Epidermal melanocyte (primary cell): ENCODE measurements around the gene DLGAP5.

Experiments used
- DNase-seq: peaks from one replicate; pipeline ENCODE4 v3.0.0; 2011; ENCODE audit warnings: low spot score; ENCODE audit not compliant: insufficient read length

DLGAP5 gene

DNA sequence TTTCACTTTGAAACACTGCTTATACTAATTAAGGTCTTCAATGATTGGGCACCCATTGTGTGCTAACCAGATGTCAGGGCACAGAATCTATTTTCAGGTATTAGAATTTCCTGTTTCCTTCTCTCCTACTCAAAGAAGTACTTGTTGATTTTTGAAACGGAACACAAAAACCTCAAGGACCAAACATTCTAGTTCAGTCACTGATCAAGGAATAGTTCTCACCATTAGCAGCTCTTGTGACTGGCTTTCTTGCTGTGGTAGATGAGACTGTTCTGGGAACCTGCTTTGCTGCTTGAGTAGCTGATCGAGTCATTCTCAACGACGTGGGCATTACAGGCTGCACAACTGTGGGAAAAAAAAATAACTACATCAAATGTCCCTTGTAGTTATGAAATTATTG, 11.0 kb downstream of the DLGAP5 start:
- no peak for DNase-seq

DNA sequence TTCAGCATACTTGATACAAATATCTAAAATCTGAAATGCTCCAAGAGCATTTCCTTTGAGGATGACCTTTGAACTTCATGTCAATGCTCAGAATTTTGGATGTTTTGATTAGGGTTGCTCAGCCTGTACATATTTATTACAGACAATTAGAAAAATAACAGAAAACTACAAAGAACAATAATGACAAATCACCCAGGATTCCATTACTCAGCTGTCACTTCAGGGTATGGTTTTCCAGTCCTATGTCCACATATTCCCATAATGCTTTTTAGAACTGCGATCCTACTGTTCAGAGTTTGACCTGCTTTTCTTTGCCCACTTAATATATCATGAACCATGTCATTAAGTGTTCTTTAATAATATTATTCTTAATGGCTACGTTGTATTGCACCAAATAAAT, 11.4 kb downstream of the DLGAP5 start:
- DNase-seq = no peak

DNA sequence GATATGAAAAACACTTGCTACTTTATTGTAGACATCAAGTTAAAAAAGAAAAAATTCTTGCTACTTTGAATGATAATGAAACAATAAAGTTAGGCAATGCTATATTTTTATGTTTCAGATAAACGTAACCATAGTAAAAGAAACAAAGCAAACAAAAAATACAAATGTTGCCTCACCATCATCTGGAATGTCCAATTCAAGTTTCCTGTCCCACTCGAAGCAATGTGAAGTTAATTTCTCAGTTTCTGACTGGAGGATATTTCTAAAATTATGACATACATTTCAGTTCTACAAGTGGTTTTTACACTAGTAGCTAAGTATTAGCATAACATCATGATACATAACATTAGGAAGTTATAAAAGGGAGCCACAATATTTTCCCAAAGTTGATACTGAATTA, 20.9 kb downstream of the DLGAP5 start:
- no peak for DNase-seq

DNA sequence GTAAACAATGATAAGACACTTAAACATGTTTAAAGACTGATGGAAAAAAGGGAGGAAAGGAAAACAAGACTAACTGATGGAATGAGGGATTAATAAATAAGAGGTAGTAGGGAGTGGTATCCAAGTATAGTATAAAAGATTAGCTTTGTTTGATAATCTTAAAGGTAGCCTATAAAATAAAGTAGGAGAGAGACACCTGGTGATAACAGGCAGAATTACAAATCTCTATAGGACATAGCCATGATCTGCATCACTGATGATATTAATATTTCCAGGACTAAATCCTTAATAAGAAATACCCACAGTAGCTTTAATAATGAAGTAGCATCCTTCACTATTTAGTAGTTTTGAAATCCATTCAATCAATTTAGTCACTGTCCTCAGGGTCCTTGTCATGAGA, 30.4 kb downstream of the DLGAP5 start:
- no peak for DNase-seq

DNA sequence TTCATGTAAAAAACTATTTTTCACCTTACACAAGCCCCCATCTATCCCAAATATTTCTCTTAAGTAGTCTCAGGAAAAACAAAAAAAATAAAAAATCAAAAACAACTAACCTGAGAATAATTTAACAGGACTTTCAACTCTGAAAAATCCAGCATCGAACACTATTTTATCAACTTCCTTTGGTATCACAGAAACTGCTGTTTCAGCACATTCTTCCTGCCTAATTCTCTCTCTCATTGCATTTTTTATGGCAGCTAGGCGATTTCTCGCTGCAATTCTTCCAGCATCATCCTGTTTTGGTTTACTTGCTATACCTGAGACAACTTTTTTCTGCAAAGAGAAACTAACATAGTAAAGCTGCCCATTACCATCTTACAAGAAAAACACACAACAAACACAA, 33.0 kb downstream of the DLGAP5 start:
- no peak for DNase-seq

DNA sequence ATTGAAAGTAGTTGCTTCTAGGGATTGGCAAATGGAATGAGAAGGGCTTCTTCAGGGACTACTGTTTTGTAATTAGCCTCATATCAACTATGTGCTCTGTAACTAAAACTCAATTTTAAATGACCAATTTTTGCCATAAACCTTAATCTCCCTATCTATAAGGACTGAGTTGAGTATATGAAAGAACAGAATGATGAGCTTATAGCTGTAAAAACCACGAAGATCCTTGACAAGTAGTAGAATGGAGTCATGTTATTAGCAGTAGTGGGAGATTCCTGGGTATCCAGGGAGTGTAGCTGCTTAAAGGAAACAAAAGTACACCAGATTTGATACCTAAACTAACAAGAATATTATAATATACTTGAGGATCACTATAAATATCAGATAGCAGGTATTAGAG, 34.3 kb downstream of the DLGAP5 start:
- DNase-seq = no peak

DNA sequence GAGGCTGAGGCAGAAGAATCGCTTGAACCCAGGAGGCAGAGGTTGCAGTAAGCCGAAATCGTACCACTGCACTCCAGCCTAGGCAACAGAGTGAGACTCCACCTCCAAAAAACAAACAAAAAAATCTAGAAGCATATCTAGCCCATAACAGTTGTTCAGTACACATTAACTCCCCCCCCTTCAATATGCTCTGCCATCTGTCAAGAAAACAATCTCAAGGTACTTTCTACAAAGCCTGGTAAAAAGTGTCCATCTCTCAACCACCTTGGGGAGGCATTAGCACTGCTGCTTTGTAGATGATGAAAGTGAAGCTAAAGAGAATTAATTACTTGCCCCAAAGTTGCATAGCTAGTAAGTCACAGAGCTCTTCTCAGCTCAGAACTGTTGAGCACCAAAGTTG, 37.4 kb downstream of the DLGAP5 start:
- DNase-seq = no peak

DNA sequence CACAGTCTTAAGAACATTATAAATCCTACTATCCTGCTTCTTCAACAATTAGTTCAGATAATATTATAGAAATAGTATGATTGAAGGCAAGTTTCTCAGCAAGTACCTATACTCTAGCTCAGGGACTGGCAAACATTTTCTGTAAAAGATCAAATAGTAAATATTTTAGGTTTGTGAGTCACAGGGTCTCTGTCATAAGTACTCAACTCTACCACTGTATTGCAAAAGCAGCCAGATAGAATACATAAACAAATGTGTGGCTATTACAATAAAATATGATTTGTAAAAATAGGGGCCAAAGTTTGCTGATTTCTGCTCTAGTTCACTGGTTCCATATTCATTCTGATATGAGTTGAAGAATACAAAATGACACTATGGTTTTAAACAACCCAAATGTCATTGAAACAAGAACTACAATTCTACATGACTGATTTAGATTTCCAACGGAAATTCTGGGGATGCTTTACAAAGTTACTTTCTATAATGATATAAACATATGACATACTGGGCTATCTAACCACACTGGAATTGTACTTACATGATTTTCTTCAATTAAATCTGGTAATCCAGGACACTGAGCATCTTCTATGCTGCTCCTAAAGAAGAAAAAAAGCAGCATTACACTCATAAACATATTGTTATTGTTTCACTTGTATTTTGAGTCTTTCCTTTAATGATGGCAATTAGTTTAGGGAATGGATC, 39.2 kb downstream of the DLGAP5 start:
- DNase-seq = no peak

DNA sequence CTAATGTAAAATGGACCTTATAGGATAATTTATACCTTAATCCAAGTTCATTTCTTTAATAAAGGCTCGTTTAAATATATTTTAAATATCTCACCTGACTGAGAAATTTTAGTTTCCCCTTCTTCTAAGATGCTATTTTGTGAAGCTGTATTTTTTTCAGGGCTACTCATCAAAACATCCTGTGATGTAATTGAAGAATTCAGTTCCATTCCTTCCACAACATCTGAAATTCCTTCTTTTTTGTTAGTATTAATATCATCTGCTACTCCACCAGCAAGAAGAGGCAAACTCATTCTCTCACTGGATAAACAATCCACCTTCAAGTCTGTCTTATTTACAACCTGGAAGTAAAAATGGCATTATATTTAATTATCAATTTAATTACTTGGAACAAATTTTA, 39.8 kb downstream of the DLGAP5 start:
- DNase-seq = no peak

DNA sequence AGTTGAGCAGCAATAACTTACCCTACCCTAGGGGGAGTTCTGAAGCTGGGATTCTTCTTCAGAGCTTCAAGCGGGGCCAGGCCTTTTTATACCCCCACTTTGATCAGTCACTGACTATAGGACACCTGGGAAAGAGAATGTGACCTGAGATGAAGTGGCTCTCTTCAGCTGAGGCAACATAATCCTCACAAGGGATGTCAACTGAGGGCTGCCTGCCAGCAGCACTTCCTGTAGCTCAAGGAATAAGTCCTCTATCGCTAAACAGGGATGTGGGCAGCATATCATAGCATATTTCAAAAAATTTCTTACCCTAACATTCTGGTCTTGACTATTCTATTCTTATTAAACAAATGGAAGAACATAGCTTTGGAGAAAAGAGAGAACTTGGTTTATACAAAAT, 45.0 kb downstream of the DLGAP5 start:
- no peak for DNase-seq

DNA sequence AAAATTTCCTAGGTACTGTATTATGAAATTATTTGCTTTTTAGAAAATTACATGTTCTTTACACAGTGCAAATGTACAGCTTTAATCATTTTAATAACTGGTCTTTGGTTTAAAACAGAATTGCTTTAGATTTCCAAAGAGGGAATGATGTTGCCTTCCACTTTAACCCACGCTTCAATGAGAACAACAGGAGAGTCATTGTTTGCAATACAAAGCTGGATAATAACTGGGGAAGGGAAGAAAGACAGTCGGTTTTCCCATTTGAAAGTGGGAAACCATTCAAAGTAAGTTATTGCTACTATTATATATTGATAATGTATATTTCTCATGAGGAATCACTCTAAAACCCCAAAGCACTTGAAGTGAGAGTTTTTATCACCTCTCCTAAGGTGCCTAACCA, 48.9 kb downstream of the DLGAP5 start:
- DNase-seq = no peak

DNA sequence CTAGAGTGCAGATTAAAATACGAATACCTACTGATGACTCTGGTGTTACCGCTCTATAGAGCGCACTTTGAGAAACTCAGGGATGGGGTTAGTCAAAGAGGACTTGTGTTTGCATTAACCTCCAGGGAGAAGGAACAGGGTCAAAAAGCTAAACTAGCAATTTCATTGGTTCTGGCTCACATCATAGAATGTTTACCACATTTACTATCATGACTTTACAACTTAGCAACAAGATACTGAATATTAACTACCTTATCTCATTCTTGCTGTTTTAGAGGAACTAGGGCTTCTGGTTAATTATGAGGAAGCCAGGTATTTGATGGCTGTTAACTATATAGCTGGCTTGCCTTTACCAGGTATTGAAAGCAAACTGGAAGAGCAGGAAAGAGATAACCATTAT, 49.6 kb downstream of the DLGAP5 start:
- DNase-seq = no peak

DNA sequence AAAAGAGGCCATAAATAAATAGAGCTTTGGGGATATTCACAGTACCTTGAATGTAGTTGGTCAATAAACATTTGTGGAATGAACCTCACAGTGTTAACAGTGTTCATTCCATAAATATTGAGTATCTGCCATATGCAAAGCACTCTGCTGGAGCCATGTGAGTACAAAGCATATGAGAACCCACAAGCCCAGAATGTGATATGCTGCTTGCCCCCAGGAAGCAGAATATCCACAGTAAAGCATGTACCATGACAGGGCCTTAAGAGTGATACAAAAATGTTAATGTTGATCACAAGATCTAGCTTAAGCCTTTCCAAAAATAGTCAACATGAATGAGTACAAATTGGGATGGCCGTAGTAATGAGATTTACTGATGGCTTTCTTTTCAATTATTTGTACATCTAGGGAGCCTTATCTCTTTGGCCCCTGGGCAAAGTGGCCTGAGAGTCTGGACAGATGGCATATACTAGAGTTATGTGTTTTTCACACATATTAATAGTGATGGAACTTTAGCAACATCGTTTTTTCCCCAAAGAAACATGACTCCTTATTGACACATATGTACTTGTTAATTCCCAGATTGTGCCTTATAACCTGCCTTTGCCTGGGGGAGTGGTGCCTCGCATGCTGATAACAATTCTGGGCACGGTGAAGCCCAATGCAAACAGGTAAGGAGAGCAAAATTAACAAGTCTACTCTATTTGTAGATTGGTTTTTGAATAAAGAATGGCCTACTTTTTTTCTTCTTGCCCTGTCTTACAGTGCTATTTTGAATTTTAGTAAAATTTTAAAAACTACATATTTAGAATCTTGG, 51.5 kb downstream of the DLGAP5 start:
- DNase-seq = no peak

DNA sequence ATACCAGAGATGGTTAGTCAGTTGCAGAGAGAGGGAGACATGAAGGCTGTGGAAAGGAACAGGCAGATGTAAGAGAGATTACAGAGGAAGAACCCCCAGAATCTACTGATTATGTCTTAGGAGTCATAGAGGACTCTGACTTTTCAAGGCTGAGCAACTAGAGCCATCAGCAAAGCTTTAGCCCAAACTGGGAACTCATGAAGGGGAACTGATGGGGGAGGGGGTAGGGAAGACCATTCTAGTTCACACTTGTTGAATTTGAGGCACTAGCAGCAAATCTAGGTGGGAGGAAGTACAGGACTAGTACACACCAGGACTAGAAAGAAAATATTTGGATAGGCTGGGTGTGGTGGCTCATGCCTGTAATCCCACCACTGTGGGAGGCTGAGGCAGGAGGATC, 52.2 kb downstream of the DLGAP5 start:
- DNase-seq = no peak

DNA sequence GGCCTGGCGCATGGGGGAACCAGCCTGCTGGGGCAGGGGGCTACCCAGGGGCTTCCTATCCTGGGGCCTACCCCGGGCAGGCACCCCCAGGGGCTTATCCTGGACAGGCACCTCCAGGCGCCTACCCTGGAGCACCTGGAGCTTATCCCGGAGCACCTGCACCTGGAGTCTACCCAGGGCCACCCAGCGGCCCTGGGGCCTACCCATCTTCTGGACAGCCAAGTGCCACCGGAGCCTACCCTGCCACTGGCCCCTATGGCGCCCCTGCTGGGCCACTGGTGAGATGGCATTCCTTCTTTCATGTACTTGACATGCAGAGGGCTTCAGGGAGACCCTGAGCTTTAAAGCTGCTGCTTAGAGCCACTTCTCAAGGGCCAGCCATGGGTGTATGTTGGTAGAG, 53.3 kb downstream of the DLGAP5 start:
- DNase-seq = no peak

DNA sequence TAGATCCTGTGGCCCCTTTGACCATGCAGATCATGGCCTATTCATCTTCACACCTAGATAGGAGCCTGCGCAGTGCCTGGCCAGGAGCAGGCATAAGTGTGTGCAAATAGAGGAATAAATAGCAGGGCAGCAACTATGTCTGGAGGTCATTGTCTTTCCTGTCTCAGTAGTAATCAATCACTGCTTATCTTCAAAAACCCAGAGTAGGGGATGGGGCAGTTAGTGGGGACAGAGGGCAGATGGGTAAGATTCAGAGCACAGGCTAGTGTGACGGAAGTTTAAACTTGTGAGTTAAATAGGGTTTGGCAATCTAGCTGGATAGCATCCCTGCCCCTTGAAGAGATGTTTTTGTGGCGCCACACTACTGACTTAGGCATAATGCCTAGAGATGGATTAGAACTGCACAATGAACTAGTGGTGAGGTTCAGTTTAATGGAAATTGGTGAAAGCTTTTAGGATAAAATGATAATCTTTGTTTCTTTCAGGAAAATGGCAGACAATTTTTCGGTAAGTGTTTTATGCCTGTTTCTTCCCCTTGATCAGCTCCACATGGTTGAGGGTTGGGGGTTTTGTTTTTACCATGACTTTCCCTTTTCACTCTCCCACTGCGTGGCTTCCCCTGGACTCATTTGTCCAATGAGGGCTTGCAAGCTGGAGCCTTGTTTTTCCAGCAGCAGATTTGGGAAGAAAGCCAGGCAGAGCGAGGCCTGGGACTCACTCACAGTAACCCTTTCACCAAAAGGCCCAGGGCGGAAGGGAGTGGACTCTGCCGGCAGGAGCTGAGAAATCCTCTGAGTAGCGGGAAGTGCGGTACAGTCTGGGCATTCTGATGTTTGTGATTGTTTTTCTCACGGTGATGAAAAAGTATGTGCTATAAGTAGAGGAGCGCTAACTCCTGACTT, 54.2 kb downstream of the DLGAP5 start:
- DNase-seq = peak; percentile 66

DNA sequence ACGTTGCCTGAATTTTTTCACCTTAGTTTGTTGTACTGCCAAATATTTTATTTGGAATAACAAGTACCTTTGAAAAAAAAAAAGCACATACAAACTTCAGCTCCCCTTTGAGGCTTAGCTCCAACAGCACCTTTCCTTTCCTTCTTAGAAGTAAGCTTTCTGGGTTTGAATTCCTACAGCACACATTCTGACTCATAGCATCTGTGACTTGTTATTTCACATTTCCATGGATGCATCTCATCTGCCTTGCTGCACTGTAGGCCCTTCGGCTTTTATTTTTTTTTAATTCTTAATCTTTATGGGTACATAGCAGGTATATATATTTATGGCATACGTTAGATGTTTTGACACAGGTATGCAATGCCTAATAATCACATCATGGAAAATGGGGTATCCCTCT, 55.1 kb downstream of the DLGAP5 start:
- DNase-seq = no peak

DNA sequence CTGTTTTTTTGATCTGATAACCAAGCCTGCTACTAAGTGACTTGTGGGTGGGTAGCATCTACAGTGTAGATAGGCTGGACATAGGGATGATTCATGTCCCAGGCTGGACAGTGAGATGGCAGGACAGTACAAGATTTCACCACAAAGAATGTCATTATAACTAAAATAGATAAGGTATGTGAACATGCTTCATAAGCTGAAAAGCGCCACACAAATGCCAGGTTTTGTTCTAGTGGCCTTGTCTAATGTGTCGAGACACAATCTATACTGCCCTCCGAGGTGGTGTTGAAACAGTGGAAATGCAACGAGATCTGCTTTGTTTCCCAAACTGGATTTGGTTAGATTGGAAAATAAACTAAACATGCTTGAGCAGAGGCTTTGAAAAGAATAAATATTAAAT, 58.0 kb downstream of the DLGAP5 start:
- DNase-seq = no peak

DNA sequence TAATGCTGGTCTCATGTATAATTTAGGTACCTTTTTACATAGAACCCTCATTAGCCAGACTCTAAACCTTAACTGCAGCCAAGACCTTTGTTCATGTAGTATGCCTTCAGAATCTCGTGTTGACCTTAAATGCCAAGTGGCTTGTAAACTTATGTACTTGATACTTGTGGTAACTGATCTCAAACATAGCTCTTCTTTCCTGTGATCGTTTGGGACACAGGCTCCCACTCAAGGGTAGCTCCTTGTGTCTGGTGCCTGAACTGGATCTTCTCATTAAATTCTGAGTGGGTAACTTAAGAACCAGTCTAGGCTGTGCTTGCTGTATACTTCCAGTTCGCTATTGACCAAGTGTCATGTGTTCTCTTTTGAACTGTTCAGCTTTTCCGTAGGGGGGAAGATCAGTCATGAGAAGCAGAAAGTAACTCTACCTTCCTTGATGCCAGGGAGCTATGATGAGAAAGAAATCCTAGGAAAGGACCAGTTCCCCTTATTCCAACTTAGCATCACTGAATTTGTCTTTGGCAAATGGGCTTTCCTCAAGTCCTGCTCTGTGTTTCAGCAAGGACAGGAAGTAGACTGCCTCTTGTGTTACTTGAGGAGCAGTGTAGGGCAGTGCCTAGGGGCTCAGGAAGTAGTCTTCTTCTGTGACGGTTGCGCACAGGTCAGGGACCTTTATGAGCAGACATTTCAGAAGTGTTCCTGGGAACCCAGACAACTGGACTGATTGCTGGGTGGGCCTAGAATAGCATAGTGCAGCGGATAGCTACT, 59.8 kb downstream of the DLGAP5 start:
- no peak for DNase-seq

DNA sequence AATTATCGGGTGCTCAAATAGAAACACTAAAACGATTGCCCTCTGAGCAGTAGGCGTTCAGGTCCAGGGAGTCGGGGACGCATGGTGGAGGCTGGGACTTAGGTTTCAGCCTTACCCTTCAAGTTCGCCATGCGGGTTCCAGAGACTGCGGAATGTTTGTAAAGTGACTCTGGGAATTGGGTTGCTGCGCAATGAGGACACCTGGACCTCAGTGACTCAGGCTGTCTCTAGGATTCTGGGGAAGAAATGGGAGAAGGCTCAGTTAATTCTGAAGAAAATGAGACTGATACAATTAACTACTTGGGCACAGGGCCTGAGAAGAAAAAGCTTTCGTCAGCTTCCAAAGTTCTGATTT, 61.2 kb downstream of the DLGAP5 start:
- no peak for DNase-seq

DNA sequence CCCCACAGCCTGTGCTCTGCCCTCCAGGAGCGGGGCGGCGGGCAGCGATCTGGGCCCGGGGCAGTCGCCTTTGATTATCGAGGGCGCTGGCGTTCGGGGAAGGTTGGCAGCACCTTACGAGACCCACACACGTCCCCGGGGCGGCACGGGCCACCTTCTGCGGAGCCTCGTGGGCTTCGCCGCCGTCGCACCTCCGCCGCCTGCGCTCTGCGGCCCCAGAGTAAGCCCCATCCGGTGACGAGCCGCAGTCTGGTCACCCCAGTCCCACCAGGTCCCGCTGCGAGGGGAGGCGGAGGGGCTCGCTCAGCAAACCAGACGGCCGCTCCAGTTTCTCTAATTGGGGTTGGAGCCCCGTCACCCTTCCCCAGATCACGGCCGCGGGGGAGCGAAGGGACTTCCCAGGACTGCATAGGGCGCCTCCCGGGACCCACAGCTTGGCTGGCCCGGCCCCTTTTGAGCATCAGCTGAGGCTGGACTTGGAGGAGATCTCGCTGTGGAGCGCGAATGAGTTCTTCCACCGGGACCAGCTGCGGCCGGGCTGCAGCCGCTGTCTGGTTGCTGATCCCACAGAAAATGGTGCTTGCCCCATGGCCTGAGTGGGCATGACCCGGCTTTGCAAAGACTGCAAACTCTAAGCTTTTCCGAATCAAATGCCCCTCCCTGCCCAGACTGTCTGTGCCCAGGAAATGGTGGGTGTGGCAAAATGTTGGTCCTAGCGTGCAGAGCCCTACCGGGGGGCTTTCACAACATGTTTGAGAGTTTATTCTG, 61.8 kb downstream of the DLGAP5 start:
- DNase-seq = no peak
